ENCODE results near the gene TCEANC2.

Gene TCEANC2

DNA sequence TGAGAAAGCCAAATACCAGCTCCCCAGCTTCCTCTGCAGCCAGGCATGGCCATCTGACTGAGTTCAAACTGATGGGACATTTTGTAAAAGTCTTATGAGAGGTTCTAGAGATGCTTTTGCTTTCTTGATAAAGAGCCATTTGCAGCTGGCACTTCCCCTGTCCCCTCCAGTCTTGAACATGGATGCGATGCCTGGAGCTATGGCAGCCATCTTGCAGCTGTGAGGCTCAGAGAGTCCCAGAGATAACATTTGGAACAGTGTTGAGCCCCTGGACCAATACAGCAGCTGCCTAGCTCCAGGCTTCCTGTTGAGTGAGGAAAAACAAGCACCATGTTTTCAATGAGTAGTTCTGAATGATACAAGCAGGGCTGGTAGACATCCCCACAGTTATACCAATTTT is 85.6 kb downstream of the TCEANC2 start:
- no peak for DNase-seq

DNA sequence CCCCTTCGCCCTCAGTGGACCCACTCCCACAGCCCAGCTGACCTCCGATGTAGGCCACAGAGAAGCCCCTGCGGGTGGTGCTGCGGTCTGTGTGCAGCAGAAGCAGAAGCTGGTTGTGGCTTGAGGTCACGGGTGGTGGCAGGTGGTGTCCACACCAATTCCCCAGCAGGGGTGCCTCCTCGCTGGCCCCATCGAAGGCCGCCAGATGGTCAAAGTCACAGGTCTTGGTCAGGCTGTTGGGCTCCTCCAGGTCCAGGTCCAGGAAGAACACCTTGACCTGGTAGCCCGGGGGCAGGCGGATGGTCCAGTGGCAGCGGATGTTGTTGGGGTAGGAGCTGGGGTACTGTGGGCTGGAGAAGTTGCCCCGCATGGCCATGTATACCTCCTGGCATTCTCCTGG is 86.3 kb downstream of the TCEANC2 start:
- no peak for DNase-seq

DNA sequence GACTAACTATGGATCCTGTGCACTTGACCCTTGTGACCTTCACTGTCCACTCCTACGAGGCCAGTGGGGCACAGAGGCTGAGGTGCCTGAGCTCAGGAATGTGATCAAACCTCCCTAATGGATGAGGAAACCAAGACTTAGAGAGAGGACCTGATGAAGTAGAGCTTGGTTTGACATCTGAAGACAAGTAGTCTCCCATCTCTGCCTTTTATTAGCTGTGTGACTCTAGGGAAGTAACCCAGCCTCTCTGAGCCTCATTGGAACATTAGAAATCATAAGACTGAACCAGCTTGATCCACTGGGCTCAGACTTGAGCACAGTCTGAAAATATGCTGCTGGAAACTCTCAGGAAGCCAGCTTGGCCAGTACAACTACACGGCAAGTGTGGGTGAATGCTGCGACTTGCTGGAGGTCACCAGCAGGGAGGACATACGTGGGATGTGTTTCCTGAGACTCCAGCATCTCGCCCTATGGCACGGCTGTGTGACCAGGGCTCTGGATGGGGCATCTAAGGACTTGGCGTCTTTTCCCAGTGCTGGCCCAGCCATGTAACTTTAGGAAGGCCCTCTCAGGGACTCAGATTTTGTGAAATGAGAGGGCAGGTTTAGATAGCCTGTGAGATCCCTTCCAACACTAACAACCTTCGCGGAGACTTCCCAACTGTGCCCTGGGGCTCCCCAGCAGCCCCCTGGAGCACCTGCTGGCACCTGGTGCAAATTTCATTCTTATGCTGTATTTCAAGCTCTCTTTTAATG is 88.9 kb downstream of the TCEANC2 start:
- DNase-seq, result no peak

DNA sequence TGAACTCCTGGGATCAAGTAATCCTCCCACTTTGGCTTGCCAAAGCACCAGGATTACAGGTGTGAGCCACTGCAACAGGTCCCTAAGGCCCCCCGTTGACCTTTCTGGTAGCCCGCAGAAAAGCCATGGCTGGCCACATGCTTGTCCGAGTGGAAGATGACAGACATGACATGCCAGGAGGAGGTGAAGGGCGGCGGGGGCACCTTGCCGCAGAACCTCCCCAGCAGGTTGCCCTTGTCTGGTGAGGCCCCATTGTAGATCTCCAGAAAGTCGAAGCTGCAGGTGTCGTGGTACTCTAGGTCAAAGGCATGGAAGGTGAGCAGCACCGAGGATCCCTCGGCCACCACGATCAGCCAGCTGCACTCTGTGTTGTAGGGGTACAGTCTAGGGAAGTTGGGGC is 91.0 kb downstream of the TCEANC2 start:
- DNase-seq, result no peak

DNA sequence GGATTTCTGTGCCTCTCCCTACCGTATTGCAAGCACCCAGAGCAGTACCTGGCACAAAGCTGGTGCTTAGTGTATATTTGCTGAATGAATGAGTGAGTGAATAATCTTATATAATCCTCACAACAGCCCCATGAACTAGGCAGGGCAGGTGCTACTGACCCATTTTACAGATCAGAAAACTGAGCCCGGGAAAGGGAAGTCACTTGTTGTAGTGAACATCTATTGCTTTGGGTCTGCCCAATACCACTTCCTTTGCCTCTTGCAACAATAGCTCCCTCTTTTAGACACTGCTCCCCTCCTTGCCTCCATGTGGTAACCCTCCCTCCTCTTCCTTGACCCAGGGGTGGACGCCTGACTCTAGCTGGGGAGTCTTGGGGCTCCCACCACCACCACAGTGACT is 96.3 kb downstream of the TCEANC2 start:
- no peak for DNase-seq

DNA sequence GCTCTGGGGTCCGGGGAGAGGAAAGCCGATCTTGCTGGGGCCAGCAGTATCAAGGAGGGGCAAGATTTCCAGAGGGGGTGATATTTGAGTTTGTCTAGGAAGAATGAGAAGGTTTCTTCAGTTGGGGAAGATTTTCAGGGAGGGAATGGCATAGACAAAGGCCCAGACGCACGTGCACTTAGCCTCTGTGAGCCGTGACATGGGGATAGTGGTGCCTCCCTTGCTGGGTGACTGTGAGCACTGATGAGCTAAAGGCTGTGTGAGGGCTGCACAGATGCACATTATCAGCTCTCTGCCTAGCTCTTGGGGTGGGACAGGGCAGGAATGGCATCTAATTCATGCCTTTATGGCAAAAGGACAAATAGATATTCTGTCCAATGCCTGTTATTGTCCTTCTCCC is 97.6 kb downstream of the TCEANC2 start:
- no peak for DNase-seq

DNA sequence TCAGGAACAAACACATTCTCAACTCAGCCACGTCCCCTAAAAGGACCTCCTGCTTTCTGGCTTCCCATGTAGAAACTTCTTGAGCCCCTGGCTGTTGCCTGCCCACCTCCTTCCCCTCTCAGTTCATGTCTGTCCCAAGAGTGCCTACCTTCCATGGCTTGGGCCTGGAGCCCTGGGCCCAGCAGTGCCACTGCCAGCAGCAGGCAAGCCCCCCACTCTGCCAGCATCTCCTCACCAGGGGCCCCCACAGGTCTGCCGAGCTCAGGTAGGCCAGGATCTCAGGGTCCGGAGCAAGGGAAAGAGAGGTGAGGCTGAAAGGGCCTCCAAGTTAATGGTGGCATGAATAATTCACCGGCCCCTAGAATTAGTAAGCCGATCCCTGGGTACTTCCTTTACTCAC is 99.3 kb downstream of the TCEANC2 start, which contains the start of gene CDCP2:
CDCP2 (minus strand) TSS at position 305 of the 400 bp plus-strand sequence; CDS start at position 227, 78 bp downstream.
- no peak for DNase-seq

DNA sequence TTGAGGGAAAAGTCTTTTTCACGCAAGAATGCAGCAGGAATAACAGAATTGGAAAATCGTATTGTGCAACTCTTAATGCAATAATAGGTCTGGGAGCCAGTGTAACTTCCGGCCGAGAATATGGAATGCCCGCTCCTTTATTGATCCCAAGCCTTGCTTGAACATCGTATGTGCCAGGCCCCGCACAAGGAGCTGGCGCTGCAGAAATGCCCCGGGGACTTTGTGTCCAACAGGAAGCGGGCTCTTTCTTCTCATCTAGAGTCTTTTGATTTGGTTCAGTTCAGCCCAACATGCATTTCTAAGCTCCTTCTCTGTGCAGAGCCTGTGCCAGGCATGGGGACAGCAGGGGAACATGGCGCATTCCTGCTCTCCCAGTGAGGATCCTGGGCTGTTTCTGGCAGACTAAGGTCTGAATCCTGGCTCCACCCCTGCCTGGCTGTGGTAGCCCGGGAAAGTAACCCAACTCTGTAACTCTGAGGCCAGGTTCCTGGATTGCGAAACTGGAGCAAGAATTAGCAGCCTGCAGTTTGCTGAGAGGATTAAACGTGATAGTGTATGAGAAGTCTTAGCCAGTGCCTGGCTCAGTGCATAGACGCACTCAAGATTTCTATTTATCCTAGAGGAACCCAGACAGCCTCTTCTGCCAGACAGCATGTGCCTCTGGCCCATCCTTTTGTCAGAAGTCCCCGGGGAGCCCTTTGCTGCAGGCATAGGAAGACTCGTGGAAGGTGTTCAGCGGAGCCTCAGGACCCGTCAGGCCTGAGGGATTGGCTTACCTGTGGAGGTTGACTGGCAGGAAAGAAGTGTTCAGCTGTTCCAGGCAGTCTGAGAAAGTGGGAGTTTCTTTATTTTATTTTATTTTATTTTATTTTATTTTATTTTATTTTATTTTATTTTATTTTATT is 100.4 kb downstream of the TCEANC2 start:
- DNase-seq, result no peak

Data from DMS53 (cell line).